Neural progenitor cell (in vitro differentiated cells): Measurements from ENCODE around the gene SIL1.

ENCODE experiments used
- CTCF ChIP-seq: fragments of 200-600 bp; sonication (generic); IDR thresholded peaks from 2 replicates; pipeline ENCODE4 v1.5.1; 2017; ENCODE audit warnings: antibody characterized with exemption, mild to moderate bottlenecking
- EZH2phosphoT487 ChIP-seq: fragments of 200-600 bp; sonication (generic); IDR thresholded peaks from 2 replicates; pipeline ENCODE4 v1.6.1; 2017; ENCODE audit warnings: antibody characterized with exemption

- TF ChIP-seq CTCF (no peak), EZH2phosphoT487 (no peak)
Measured at GRCh38 chr5:138969323-138970002, 228.7 kb downstream of the SIL1 start.
